Hematopoietic multipotent progenitor cell treated with erythropoietin and hydrocortisone succinate and interleukin-3 and kit ligand, for 8 days (in vitro differentiated cells): ENCODE data around the gene NSMF.
A peak's percentile ranks its signal among the peaks of the same experiment; 100 is the strongest.

Experiments used
- DNase-seq: peaks from one replicate; pipeline ENCODE4 v3.0.0-alpha.2; 2015

Gene NSMF

GRCh38 chr9:137444106-137444790, 14.9 kb downstream of the NSMF start:
- peak; percentile 20 for DNase-seq

- DNase-seq: no peak
Measured at GRCh38 chr9:137441935-137442321, 17.2 kb downstream of the NSMF start.

GRCh38 chr9:137441289-137441934, 17.7 kb downstream of the NSMF start, which contains the start of gene ENTPD8:
ENTPD8 (minus strand) TSS chr9:137441357; CDS start chr9:137438285, 3,072 bp downstream.
- DNase-seq: no peak

- no peak for DNase-seq
Measured at GRCh38 chr9:137439158-137439714, 19.9 kb downstream of the NSMF start.

GRCh38 chr9:137438591-137439157, 20.5 kb downstream of the NSMF start:
- no peak for DNase-seq

- DNase-seq: no peak
Measured at GRCh38 chr9:137437691-137438590, 21.2 kb downstream of the NSMF start.

GRCh38 chr9:137436761-137437600, 22.2 kb downstream of the NSMF start:
- DNase-seq: no peak

GRCh38 chr9:137435980-137436760, 23.0 kb downstream of the NSMF start:
- peak; percentile 60 for DNase-seq

- DNase-seq: no peak
Measured at GRCh38 chr9:137435381-137435891, 23.7 kb downstream of the NSMF start.

GRCh38 chr9:137434498-137435380, 24.4 kb downstream of the NSMF start:
- no peak for DNase-seq

- DNase-seq: no peak
Measured at GRCh38 chr9:137433916-137434431, 25.2 kb downstream of the NSMF start.

- DNase-seq: no peak
Measured at GRCh38 chr9:137433349-137433915, 25.7 kb downstream of the NSMF start.

GRCh38 chr9:137432687-137433348, 26.3 kb downstream of the NSMF start:
- DNase-seq: no peak

GRCh38 chr9:137431416-137431931, 27.7 kb downstream of the NSMF start:
- DNase-seq: no peak

- DNase-seq: no peak
Measured at GRCh38 chr9:137430723-137431415, 28.3 kb downstream of the NSMF start.

GRCh38 chr9:137429974-137430722, 29.0 kb downstream of the NSMF start:
- DNase-seq: no peak

GRCh38 chr9:137429546-137429890, 29.6 kb downstream of the NSMF start:
- no peak for DNase-seq
